ENCODE measurements around the gene MYO3B. TPM values are rescaled to one million over a fixed set of nuclear protein-coding genes. Genes with fewer than 3 reads are reported as not detected.

MYO3B gene
- total RNA-seq, 1 donor from 2014 or later, result 0.22 TPM

GRCh38 chr2:170554278-170554955 is 376.5 kb downstream of the MYO3B start:
- no peaks in the 10 kb centered on the region for H3K27me3 Mint-ChIP-seq (ENCODE audit: unreplicated experiment)
- TF ChIP-seq, protein P1, sequence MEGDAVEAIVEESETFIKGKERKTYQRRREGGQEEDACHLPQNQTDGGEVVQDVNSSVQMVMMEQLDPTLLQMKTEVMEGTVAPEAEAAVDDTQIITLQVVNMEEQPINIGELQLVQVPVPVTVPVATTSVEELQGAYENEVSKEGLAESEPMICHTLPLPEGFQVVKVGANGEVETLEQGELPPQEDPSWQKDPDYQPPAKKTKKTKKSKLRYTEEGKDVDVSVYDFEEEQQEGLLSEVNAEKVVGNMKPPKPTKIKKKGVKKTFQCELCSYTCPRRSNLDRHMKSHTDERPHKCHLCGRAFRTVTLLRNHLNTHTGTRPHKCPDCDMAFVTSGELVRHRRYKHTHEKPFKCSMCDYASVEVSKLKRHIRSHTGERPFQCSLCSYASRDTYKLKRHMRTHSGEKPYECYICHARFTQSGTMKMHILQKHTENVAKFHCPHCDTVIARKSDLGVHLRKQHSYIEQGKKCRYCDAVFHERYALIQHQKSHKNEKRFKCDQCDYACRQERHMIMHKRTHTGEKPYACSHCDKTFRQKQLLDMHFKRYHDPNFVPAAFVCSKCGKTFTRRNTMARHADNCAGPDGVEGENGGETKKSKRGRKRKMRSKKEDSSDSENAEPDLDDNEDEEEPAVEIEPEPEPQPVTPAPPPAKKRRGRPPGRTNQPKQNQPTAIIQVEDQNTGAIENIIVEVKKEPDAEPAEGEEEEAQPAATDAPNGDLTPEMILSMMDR (IDR thresholded peaks at IDR 0.05; ENCODE audit: partially characterized antibody, unreplicated experiment), result no peak
- H3K4me3 Mint-ChIP-seq (ENCODE audit: unreplicated experiment), result no peak overlapping the region
- peaks cover 2% of the 10 kb centered on the region for H3K9me3 Mint-ChIP-seq (ENCODE audit: unreplicated experiment)
- peaks cover 17% of the 10 kb centered on the region for H3K36me3 Mint-ChIP-seq (ENCODE audit: unreplicated experiment)
- no peak overlapping the region for H3K27ac Mint-ChIP-seq (ENCODE audit: unreplicated experiment)
- no peak for DNase-seq
- no peaks in the 10 kb centered on the region for H3K4me1 Mint-ChIP-seq (ENCODE audit: low read depth, unreplicated experiment)

DNA sequence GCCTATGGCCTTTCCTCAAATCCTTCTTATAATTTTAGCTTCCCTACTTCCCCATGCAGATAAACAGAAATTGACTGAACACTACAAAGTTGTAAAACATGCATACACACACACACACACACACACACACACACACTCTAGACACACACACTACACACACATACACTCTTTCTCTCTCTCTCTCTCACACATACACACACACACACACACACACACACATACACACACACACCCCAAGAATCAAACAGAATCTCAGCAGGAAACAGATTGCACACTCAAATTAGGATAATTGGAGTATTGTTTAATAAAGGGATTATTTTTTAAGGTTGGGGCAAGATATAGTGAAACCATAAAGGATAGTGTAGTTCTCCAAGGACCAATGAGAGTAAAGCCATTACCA is 385.0 kb downstream of the MYO3B start:
- H3K36me3 Mint-ChIP-seq (ENCODE audit: unreplicated experiment), result no peaks in the 10 kb centered on the region
- H3K4me3 Mint-ChIP-seq (ENCODE audit: unreplicated experiment), result no peak overlapping the region
- H3K4me1 Mint-ChIP-seq (ENCODE audit: low read depth, unreplicated experiment), result peaks cover 8% of the 10 kb centered on the region
- no peak for DNase-seq
- peaks cover 4% of the 10 kb centered on the region for H3K27me3 Mint-ChIP-seq (ENCODE audit: unreplicated experiment)
- H3K27ac Mint-ChIP-seq (ENCODE audit: unreplicated experiment), result no peak overlapping the region
- H3K9me3 Mint-ChIP-seq (ENCODE audit: unreplicated experiment), result no peaks in the 10 kb centered on the region
- TF ChIP-seq, protein P1 (IDR thresholded peaks at IDR 0.05; ENCODE audit: partially characterized antibody, unreplicated experiment), result no peak

DNA sequence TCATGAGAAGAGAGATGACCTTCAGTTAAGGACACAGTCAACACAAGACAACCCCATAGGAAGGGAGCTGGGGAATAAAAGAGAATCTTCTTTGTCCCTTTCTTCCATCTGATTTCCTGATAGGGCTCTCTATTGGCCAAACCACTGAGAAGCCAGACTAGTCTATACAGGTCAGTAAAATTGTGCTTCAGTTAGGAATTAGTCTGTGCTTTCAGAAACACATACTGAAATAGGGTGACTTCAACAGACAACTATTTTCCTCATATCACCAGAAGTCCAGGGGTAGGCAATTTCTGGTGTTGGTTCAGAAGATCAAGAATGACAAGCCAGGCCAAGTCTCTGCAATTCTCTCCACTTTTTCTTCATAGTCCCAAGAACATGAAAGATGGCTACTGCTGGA is 385.5 kb downstream of the MYO3B start:
- Mint-ChIP-seq H3K4me3 (ENCODE audit: unreplicated experiment) (no peak overlapping the region), H3K36me3 (ENCODE audit: unreplicated experiment) (no peaks in the 10 kb centered on the region), H3K27ac (ENCODE audit: unreplicated experiment) (no peak overlapping the region)

DNA sequence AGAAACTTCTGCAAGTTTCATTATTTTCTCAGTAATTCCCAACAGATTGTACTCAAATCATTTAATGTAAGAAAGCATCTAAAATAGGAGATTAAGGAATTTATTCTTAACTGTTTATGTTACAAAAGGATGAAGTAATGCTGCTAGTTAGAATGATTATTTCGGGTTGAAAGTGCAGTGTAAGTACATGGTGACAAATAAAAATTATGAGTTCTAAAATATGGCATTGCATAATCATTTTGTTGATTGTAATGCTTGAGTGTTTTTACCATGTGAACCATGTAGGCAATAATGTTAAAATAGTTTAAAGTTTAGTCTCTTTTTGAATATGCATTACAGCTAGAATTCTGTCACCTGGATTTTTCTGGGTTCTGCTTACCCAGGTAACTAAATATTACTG is 388.2 kb downstream of the MYO3B start:
- TF ChIP-seq, protein P1 (IDR thresholded peaks at IDR 0.05; ENCODE audit: partially characterized antibody, unreplicated experiment), result no peak
- Mint-ChIP-seq H3K9me3 (ENCODE audit: unreplicated experiment) (no peaks in the 10 kb centered on the region), H3K27me3 (ENCODE audit: unreplicated experiment) (no peaks in the 10 kb centered on the region), H3K36me3 (ENCODE audit: unreplicated experiment) (no peaks in the 10 kb centered on the region), H3K4me1 (ENCODE audit: low read depth, unreplicated experiment) (no peaks in the 10 kb centered on the region), H3K4me3 (ENCODE audit: unreplicated experiment) (no peak overlapping the region), H3K27ac (ENCODE audit: unreplicated experiment) (no peak overlapping the region)
- no peak for DNase-seq

More for the DNA sequence above, 385.5 kb downstream of the MYO3B start:
- Mint-ChIP-seq H3K27me3 (ENCODE audit: unreplicated experiment) (peaks cover 4% of the 10 kb centered on the region), H3K4me1 (ENCODE audit: low read depth, unreplicated experiment) (peaks cover 8% of the 10 kb centered on the region), H3K9me3 (ENCODE audit: unreplicated experiment) (no peaks in the 10 kb centered on the region)
- DNase-seq, result no peak
- TF ChIP-seq, protein P1 (IDR thresholded peaks at IDR 0.05; ENCODE audit: partially characterized antibody, unreplicated experiment), result no peak

DNA sequence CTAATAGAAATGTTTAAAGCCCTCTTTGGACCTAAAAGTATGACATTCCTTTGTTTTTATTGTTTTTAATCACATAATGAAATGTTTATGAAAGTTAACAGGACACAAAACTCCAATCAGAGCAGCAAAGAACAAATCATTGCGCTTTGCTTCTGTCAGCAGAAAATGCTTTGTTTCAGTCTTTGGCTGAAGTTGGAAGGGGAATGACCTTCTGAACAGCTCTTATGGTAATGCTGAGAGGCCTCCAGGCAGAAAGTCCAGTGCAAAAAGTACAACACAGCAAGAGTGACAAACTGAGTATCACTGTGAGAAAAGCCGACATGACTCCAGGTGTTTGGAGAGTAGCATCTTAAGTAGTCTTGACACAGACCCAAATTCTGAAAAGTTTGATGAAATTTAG is 389.5 kb downstream of the MYO3B start:
- no peaks in the 10 kb centered on the region for H3K36me3 Mint-ChIP-seq (ENCODE audit: unreplicated experiment)
- DNase-seq, result no peak
- no peaks in the 10 kb centered on the region for H3K4me1 Mint-ChIP-seq (ENCODE audit: low read depth, unreplicated experiment)
- H3K4me3 Mint-ChIP-seq (ENCODE audit: unreplicated experiment), result no peak overlapping the region
- no peak overlapping the region for H3K27ac Mint-ChIP-seq (ENCODE audit: unreplicated experiment)
- TF ChIP-seq, protein P1 (IDR thresholded peaks at IDR 0.05; ENCODE audit: partially characterized antibody, unreplicated experiment), result no peak
- no peaks in the 10 kb centered on the region for H3K27me3 Mint-ChIP-seq (ENCODE audit: unreplicated experiment)
- no peaks in the 10 kb centered on the region for H3K9me3 Mint-ChIP-seq (ENCODE audit: unreplicated experiment)
